Transverse colon (tissue), 4 donors: ENCODE results near the gene AIG1. TPM values are rescaled to one million over a fixed set of nuclear protein-coding genes. Genes with fewer than 3 reads are reported as not detected.

ENCODE experiments used
- DNase-seq: peaks from one replicate; pipeline ENCODE4 v3.0.0-alpha.2; 2019
- H3K27ac ChIP-seq, 4 donors: fragments of 200-600 bp; sonication (generic); 2 replicates each; pipeline ENCODE4 v1.5.1; 2016 to 2018; ENCODE audit warnings: inconsistent platforms in 4 of 4
- H3K27me3 ChIP-seq: fragments of 200-600 bp; sonication (generic); 2 replicates; pipeline ENCODE4 v1.5.1; 2017; ENCODE audit warnings: inconsistent platforms
- H3K36me3 ChIP-seq, 4 donors: fragments of 200-600 bp; sonication (generic); 2 replicates each; pipeline ENCODE4 v1.5.1; 2017 to 2019; ENCODE audit warnings: inconsistent platforms in 4 of 4
- H3K4me1 ChIP-seq, 4 donors: fragments of 200-600 bp; sonication (generic); 2 replicates each; pipeline ENCODE4 v1.5.1; 2017 to 2020; ENCODE audit warnings: inconsistent platforms in 4 of 4
- H3K4me3 ChIP-seq, 4 donors: fragments of 200-600 bp; sonication (generic); 1 replicate in 1 of 4; 2 replicates in 3 of 4; pipeline versions ENCODE4 v1.5.1 to v1.6.1; 2017 to 2019; ENCODE audit warnings: inconsistent platforms in 4 of 4
- H3K9me3 ChIP-seq, 2 donors: fragments of 200-600 bp; sonication (generic); 2 replicates each; pipeline ENCODE4 v1.5.1; 2017 to 2019; ENCODE audit warnings: inconsistent platforms in 2 of 2
- EP300 ChIP-seq: sonication (generic); formaldehyde crosslinking; IDR thresholded peaks from one replicate; pipeline ENCODE4 v1.6.1; 2017; ENCODE audit warnings: antibody characterized with exemption, low read depth
- POLR2A ChIP-seq: fragments of 450-650 bp; IDR thresholded peaks from one replicate; pipeline ENCODE4 v1.6.1; 2016; ENCODE audit warnings: antibody characterized with exemption, mild to moderate bottlenecking, moderate library complexity
- POLR2AphosphoS5 ChIP-seq, 3 donors: sonication (generic); formaldehyde crosslinking; IDR thresholded peaks; one replicate each; pipeline ENCODE4 v1.6.1; 2016; ENCODE audit warnings: antibody characterized with exemption in 3 of 3
- WGBS, 2 donors: methylation state at CpG; one replicate each; pipeline ENCODE4 v1.1.5; 2018; ENCODE audit warnings: low coverage in 1 of 2; 5-methylcytosine and 5-hydroxymethylcytosine counted together
- in situ Hi-C, 4 donors: fragments of 200-750 bp; cut with MboI; loops; one replicate each; pipeline versions ENCODE4 v1.15.0 to v1.15.1; 2017; ENCODE audit warnings: low sequenced_read_pairs in 3 of 4, low pct_ligation_motif_present in 1 of 4, low pct_unique_long_range_greater_than_20kb in 1 of 4
- intact Hi-C: fragments of 100-400 bp; cut with DNase I; formaldehyde crosslinking; loops from one replicate; pipeline ENCODE4 v1.15.1; 2023; ENCODE audit warnings: low total_unique reads
- total RNA-seq, 4 donors: library from RNA; depleted of rRNA; stranded (reverse); fragments of >200 nt; gene quantifications; one replicate each; pipeline ENCODE4 v1.1.0, GENCODE V29; 2016
- TF ChIP-seq, protein P1 (sequence below), 5 experiments: fragments of 200-600 bp in 3 of 5; fragments of 450-650 bp in 2 of 5; sonication (generic) in 3 of 5; IDR thresholded peaks; 1 replicate in 2 of 5; 2 replicates in 3 of 5; pipeline ENCODE4 v1.5.1; 2016 to 2017; ENCODE audit warnings: antibody characterized with exemption in 5 of 5, inconsistent platforms in 3 of 5, mild to moderate bottlenecking in 2 of 5, moderate library complexity in 1 of 5

The AIG1 gene
- total RNA-seq, 4 donors from 2014 or later, result 16.5 to 38.2 (median 21.6) TPM

DNA sequence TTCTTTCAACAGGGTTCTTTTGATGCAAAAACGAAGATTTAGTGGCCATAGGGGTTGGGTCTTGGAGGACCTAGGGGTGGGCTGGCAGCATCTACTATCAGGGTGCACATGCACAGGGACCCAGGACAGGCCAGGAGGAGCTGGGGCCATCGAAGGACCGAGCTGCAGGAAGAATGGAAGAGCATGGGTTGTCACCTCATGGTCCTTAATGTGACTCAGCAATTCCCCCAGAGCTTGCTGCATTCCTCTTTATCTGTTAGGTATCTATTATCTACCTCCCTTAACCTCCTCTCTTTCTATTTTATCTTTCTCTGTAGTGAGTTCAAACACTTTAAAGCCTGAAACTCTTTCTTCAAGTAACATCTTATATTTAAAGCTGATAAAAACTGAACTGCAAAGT, 167.0 kb downstream of the AIG1 start:
- no peaks in the 10 kb centered on the region for H3K9me3 ChIP-seq
- 88 to 100% methylated on average over 3 of the region's 3 CpGs for WGBS, 2 donors
- H3K36me3 ChIP-seq, result no peaks in the 10 kb centered on the region
- H3K4me3 ChIP-seq, result no peak overlapping the region
- TF ChIP-seq EP300 (no peak), POLR2A (no peak), POLR2AphosphoS5 (IDR thresholded peaks at IDR 0.05) (no peak)
- TF ChIP-seq, protein P1, sequence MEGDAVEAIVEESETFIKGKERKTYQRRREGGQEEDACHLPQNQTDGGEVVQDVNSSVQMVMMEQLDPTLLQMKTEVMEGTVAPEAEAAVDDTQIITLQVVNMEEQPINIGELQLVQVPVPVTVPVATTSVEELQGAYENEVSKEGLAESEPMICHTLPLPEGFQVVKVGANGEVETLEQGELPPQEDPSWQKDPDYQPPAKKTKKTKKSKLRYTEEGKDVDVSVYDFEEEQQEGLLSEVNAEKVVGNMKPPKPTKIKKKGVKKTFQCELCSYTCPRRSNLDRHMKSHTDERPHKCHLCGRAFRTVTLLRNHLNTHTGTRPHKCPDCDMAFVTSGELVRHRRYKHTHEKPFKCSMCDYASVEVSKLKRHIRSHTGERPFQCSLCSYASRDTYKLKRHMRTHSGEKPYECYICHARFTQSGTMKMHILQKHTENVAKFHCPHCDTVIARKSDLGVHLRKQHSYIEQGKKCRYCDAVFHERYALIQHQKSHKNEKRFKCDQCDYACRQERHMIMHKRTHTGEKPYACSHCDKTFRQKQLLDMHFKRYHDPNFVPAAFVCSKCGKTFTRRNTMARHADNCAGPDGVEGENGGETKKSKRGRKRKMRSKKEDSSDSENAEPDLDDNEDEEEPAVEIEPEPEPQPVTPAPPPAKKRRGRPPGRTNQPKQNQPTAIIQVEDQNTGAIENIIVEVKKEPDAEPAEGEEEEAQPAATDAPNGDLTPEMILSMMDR (IDR thresholded peaks at IDR 0.05), result no peak
- no peak overlapping the region for H3K27ac ChIP-seq
- in situ Hi-C loops (no loop called here), intact Hi-C loops (no loop called here)
- no peak for DNase-seq
- H3K27me3 ChIP-seq, result no peaks in the 10 kb centered on the region
- H3K4me1 ChIP-seq, result peaks cover 0 to 15% (median 0%) of the 10 kb centered on the region in 4 donors

- Histone ChIP-seq H3K27ac (no peak overlapping the region), H3K9me3 (no peaks in the 10 kb centered on the region), H3K4me3 (no peak overlapping the region), H3K4me1 (no peaks in the 10 kb centered on the region), H3K27me3 (no peaks in the 10 kb centered on the region), H3K36me3 (no peaks in the 10 kb centered on the region)
- 71 to 81% methylated on average over 1 of the region's 1 CpG for WGBS, 2 donors
- intact Hi-C loops (no loop called here), in situ Hi-C loops (no loop called here)
- TF ChIP-seq POLR2A, result no peak
- no peak for TF ChIP-seq POLR2AphosphoS5 (IDR thresholded peaks at IDR 0.05)
- TF ChIP-seq, protein P1 (IDR thresholded peaks at IDR 0.05), result no peak
- no peak for TF ChIP-seq EP300
- DNase-seq, result no peak
These were observed 168.7 kb downstream of the AIG1 start for GRCh38 chr6:143229400-143229799.

DNA sequence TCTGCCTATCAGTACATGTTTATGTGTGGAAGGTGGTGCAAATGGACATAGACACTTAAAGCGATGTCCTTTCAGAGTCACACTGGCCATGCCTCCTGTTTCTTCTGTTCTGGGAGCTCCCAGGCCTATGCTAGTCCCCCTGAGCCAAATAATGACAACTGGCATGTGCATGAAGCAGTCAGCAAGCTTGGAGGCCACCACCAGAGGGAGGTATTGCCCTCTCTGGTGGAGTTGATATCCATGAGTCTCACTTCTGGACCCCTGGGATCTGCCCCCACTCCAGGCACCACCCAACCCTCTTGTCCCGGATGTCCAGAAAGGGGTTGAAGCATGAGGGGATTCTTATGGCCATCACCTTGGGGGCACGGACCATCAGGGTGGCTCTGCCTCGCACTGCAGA, 172.2 kb downstream of the AIG1 start:
- peak; percentile 10 for DNase-seq
- TF ChIP-seq POLR2AphosphoS5 (IDR thresholded peaks at IDR 0.05), result no peak
- no peak for TF ChIP-seq EP300
- TF ChIP-seq, protein P1 (IDR thresholded peaks at IDR 0.05), result peak; percentile 10 to 36 (median 27)
- H3K36me3 ChIP-seq, result no peaks in the 10 kb centered on the region
- no peaks in the 10 kb centered on the region for H3K27me3 ChIP-seq
- H3K27ac ChIP-seq, result no peak overlapping the region
- 98 to 100% methylated on average over 3 to 4 of the region's 4 CpGs for WGBS, 2 donors
- no peaks in the 10 kb centered on the region for H3K4me1 ChIP-seq
- intact Hi-C loops (no loop called here), in situ Hi-C loops (no loop called here)
- H3K4me3 ChIP-seq, result no peak overlapping the region
- H3K9me3 ChIP-seq, result no peaks in the 10 kb centered on the region

- no peak overlapping the region for H3K4me3 ChIP-seq
- no peak for DNase-seq
- in situ Hi-C loops, result no loop called here
- H3K27me3 ChIP-seq, result no peaks in the 10 kb centered on the region
- no peak overlapping the region for H3K27ac ChIP-seq
- TF ChIP-seq, protein P1 (IDR thresholded peaks at IDR 0.05), result no peak
- no peak for TF ChIP-seq EP300
- no peaks in the 10 kb centered on the region for H3K9me3 ChIP-seq
- H3K36me3 ChIP-seq, result no peaks in the 10 kb centered on the region
- no peaks in the 10 kb centered on the region for H3K4me1 ChIP-seq
- intact Hi-C loops, result no loop called here
- 65 to 72% methylated on average over 5 to 8 of the region's 8 CpGs for WGBS, 2 donors
These were observed 173.0 kb downstream of the AIG1 start for GRCh38 chr6:143233554-143234285.
